HG02678 (cell line): Measurements from ENCODE around the gene PIGP.
"Not testable (repeated sequence)": the region's sequence is repeated elsewhere in the genome, so short reads cannot be mapped to it uniquely, and the experiment has no call there.

ENCODE experiments used
- ATAC-seq: cut with Tn5 transposase; IDR thresholded peaks from one replicate; pipeline ENCODE4 v1.9.1; 2021; ENCODE audit warnings: mild to moderate bottlenecking, moderate library complexity; ENCODE audit not compliant: unreplicated experiment

Gene PIGP

GRCh38 chr21:37045149-37045548 is 27.7 kb downstream of the PIGP start:
- ATAC-seq, result no peak

GRCh38 chr21:37044643-37045042 is 28.2 kb downstream of the PIGP start:
- no peak for ATAC-seq

GRCh38 chr21:37043818-37044217 is 29.1 kb downstream of the PIGP start:
- no peak for ATAC-seq

- ATAC-seq, result no peak
These were observed 31.1 kb downstream of the PIGP start for GRCh38 chr21:37041706-37042271.

GRCh38 chr21:37040212-37040611 is 32.7 kb downstream of the PIGP start:
- no peak for ATAC-seq

- ATAC-seq, result no peak
These were observed 33.3 kb downstream of the PIGP start for GRCh38 chr21:37039411-37040075.

- ATAC-seq, result no peak
These were observed 36.7 kb downstream of the PIGP start for GRCh38 chr21:37036177-37036576.

GRCh38 chr21:37034394-37034793 is 38.5 kb downstream of the PIGP start:
- not testable (repeated sequence) for ATAC-seq

- ATAC-seq, result no peak
These were observed 39.9 kb downstream of the PIGP start for GRCh38 chr21:37032877-37033471.

GRCh38 chr21:37032293-37032692 is 40.6 kb downstream of the PIGP start:
- ATAC-seq, result no peak

- ATAC-seq, result no peak
These were observed 42.0 kb downstream of the PIGP start for GRCh38 chr21:37030864-37031263.

- no peak for ATAC-seq
These were observed 44.3 kb downstream of the PIGP start for GRCh38 chr21:37028570-37028969.

- no peak for ATAC-seq
These were observed 46.4 kb downstream of the PIGP start for GRCh38 chr21:37026499-37026898.

- no peak for ATAC-seq
These were observed 54.8 kb downstream of the PIGP start for GRCh38 chr21:37017951-37018679.
